GM19452 (cell line): Measurements from ENCODE around the gene MAP7.

Experiments
- ATAC-seq: cut with Tn5 transposase; IDR thresholded peaks from one replicate; pipeline ENCODE4 v1.9.1; 2021; ENCODE audit not compliant: unreplicated experiment

Gene MAP7

GRCh38 chr6:136534268-136534667 lies 16.0 kb downstream of the MAP7 start:
- no peak for ATAC-seq

GRCh38 chr6:136533487-136533886 lies 16.7 kb downstream of the MAP7 start:
- ATAC-seq = no peak

- ATAC-seq = no peak
These were observed 18.2 kb downstream of the MAP7 start for GRCh38 chr6:136532030-136532429.

GRCh38 chr6:136529710-136530109 lies 20.5 kb downstream of the MAP7 start:
- ATAC-seq = no peak

- no peak for ATAC-seq
These were observed 21.7 kb downstream of the MAP7 start for GRCh38 chr6:136528477-136528876.

- ATAC-seq = no peak
These were observed 22.4 kb downstream of the MAP7 start for GRCh38 chr6:136527831-136528230.

GRCh38 chr6:136526937-136527336 lies 23.3 kb downstream of the MAP7 start:
- no peak for ATAC-seq

GRCh38 chr6:136526196-136526930 lies 23.9 kb downstream of the MAP7 start:
- no peak for ATAC-seq

GRCh38 chr6:136525586-136526195 lies 24.5 kb downstream of the MAP7 start:
- no peak for ATAC-seq

GRCh38 chr6:136524936-136525413 lies 25.2 kb downstream of the MAP7 start:
- ATAC-seq = no peak

GRCh38 chr6:136524339-136524935 lies 25.8 kb downstream of the MAP7 start:
- no peak for ATAC-seq

- ATAC-seq = no peak
These were observed 27.0 kb downstream of the MAP7 start for GRCh38 chr6:136523196-136523595.

- no peak for ATAC-seq
These were observed 27.6 kb downstream of the MAP7 start for GRCh38 chr6:136522636-136523035.

GRCh38 chr6:136521911-136522310 lies 28.3 kb downstream of the MAP7 start:
- no peak for ATAC-seq

GRCh38 chr6:136521427-136521826 lies 28.8 kb downstream of the MAP7 start:
- ATAC-seq = no peak

GRCh38 chr6:136520517-136520916 lies 29.7 kb downstream of the MAP7 start:
- no peak for ATAC-seq

- no peak for ATAC-seq
These were observed 32.6 kb downstream of the MAP7 start for GRCh38 chr6:136517582-136517981.

GRCh38 chr6:136517002-136517401 lies 33.2 kb downstream of the MAP7 start:
- no peak for ATAC-seq

- ATAC-seq = no peak
These were observed 35.6 kb downstream of the MAP7 start for GRCh38 chr6:136514591-136514990.

- no peak for ATAC-seq
These were observed 38.3 kb downstream of the MAP7 start for GRCh38 chr6:136511926-136512325.

GRCh38 chr6:136511397-136511796 lies 38.8 kb downstream of the MAP7 start:
- no peak for ATAC-seq

- no peak for ATAC-seq
These were observed 39.4 kb downstream of the MAP7 start for GRCh38 chr6:136510782-136511181.
